Measurements from ENCODE around the gene PSME2. TPM values are rescaled to one million over a fixed set of nuclear protein-coding genes. Genes with fewer than 3 reads are reported as not detected.

Gene PSME2
- total and polyA plus RNA-seq, 11 donors: 51.4 to 360 (median 90.4) TPM

- TF ChIP-seq CTCF (IDR thresholded peaks at IDR 0.05) (no peak), POLR2A (IDR thresholded peaks at IDR 0.05) (no peak)
- WGBS, 4 donors: 18 to 30% (median 23%) methylated on average over 4 to 7 of the region's 7 CpGs
These were observed 15.5 kb downstream of the PSME2 start for GRCh38 chr14:24130717-24131548.

GRCh38 chr14:24130380-24130716 is 16.1 kb downstream of the PSME2 start, which contains the start of gene FITM1:
Gene FITM1 (plus strand): TSS chr14:24130659. CDS start chr14:24131564, 905 bp downstream.
- no peak for TF ChIP-seq CTCF (IDR thresholded peaks at IDR 0.05)
- TF ChIP-seq POLR2A (IDR thresholded peaks at IDR 0.05): no peak
- Histone ChIP-seq H3K27me3 (no peaks in the 10 kb centered on the region), H3K9me3 (no peaks in the 10 kb centered on the region), H3K4me1 (peaks cover 0 to 37% (median 21%) of the 10 kb centered on the region in 12 donors), H3K36me3 (peaks cover 0 to 4% (median 0%) of the 10 kb centered on the region in 9 donors), H3K27ac (peak within 1 kb of the TSS; percentile 79 to 99 (median 93)), H3K4me3 (peak within 1 kb of the TSS in 10 of 12 donors; percentile 1 to 58 (median 44))
- ATAC-seq (no peak), DNase-seq (no peak)
- 83 to 93% (median 88%) methylated on average over 5 of the region's 5 CpGs for WGBS, 4 donors
- intact Hi-C loops (cut with DNase I): loop anchor here in 1 of 10 donors (2.0 kb wide), 1 partner anchor 16 kb away; the partner anchor contains the start of genes DCAF11 and NRL

More at GRCh38 chr14:24130717-24131548, 15.5 kb downstream of the PSME2 start:
- H3K27me3 ChIP-seq: no peaks in the 10 kb centered on the region
- H3K36me3 ChIP-seq: peaks cover 0 to 4% (median 0%) of the 10 kb centered on the region in 9 donors
- peak overlapping the region in 10 of 12 donors; percentile 1 to 58 (median 44) for H3K4me3 ChIP-seq
- DNase-seq: peak; percentile 81 to 91 (median 81)
- no peaks in the 10 kb centered on the region for H3K9me3 ChIP-seq
- peaks cover 0 to 41% (median 23%) of the 10 kb centered on the region in 12 donors for H3K4me1 ChIP-seq
- intact Hi-C loops (cut with DNase I): loop anchor here in 3 of 10 donors (1.0 to 2.0 kb wide), 2 partner anchors 16 to 17 kb away; partner anchors contain the start of genes DCAF11 (in 3 of the 3) and NRL (in 3 of the 3)
- H3K27ac ChIP-seq: peak overlapping the region; percentile 79 to 99 (median 93)
- ATAC-seq: peak; percentile 77 to 87 (median 83)

GRCh38 chr14:24129410-24129998 is 16.9 kb downstream of the PSME2 start:
- DNase-seq: no peak
- ATAC-seq: no peak
- no peak overlapping the region for H3K4me3 ChIP-seq
- intact Hi-C loops (cut with DNase I): no loop called here
- H3K9me3 ChIP-seq: no peaks in the 10 kb centered on the region
- peaks cover 0 to 33% (median 19%) of the 10 kb centered on the region in 12 donors for H3K4me1 ChIP-seq
- TF ChIP-seq CTCF (IDR thresholded peaks at IDR 0.05): no peak
- TF ChIP-seq POLR2A (IDR thresholded peaks at IDR 0.05): no peak
- no peak overlapping the region for H3K27ac ChIP-seq
- peaks cover 0 to 5% (median 0%) of the 10 kb centered on the region in 9 donors for H3K36me3 ChIP-seq
- H3K27me3 ChIP-seq: no peaks in the 10 kb centered on the region
- WGBS, 4 donors: 90 to 97% (median 95%) methylated on average over 8 of the region's 8 CpGs

GRCh38 chr14:24127673-24128072 is 18.7 kb downstream of the PSME2 start:
- Histone ChIP-seq H3K27ac (no peak overlapping the region), H3K9me3 (no peaks in the 10 kb centered on the region), H3K36me3 (peaks cover 0 to 23% (median 16%) of the 10 kb centered on the region in 9 donors), H3K27me3 (no peaks in the 10 kb centered on the region), H3K4me3 (no peak overlapping the region), H3K4me1 (peaks cover 0 to 27% (median 19%) of the 10 kb centered on the region in 12 donors)
- no peak for TF ChIP-seq CTCF (IDR thresholded peaks at IDR 0.05)
- no peak for TF ChIP-seq POLR2A (IDR thresholded peaks at IDR 0.05)
- intact Hi-C loops (cut with DNase I): no loop called here
- WGBS, 4 donors: 88 to 93% (median 91%) methylated on average over 2 of the region's 2 CpGs
- ATAC-seq: no peak
- no peak for DNase-seq

Measured in heart left ventricle (tissue), 16 donors.